Endothelial cell (in vitro differentiated cells): ENCODE measurements around the gene NOXA1. TPM values are rescaled to one million over a fixed set of nuclear protein-coding genes. Genes with fewer than 3 reads are reported as not detected.

Source experiments
- DNase-seq: peaks from one replicate; pipeline ENCODE4 v3.0.0; 2021; ENCODE audit warnings: low spot score
- H3K27ac Mint-ChIP-seq: one replicate; pipeline ENCODE4 v1.8.0; 2021; ENCODE audit warnings: mixed read lengths, inconsistent platforms; ENCODE audit not compliant: unreplicated experiment
- H3K27me3 Mint-ChIP-seq: one replicate; pipeline ENCODE4 v1.8.0; 2021; ENCODE audit warnings: mild to moderate bottlenecking, moderate library complexity, mixed read lengths, inconsistent platforms; ENCODE audit not compliant: unreplicated experiment
- H3K36me3 Mint-ChIP-seq: one replicate; pipeline ENCODE4 v1.8.0; 2021; ENCODE audit warnings: mild to moderate bottlenecking, low read depth, mixed read lengths, inconsistent platforms; ENCODE audit not compliant: unreplicated experiment
- H3K4me1 Mint-ChIP-seq: one replicate; pipeline ENCODE4 v1.8.0; 2021; ENCODE audit warnings: mild to moderate bottlenecking, mixed read lengths, inconsistent platforms; ENCODE audit not compliant: unreplicated experiment
- H3K4me3 Mint-ChIP-seq: one replicate; pipeline ENCODE4 v1.8.0; 2021; ENCODE audit warnings: mild to moderate bottlenecking, mixed read lengths, inconsistent platforms; ENCODE audit not compliant: unreplicated experiment
- H3K9me3 Mint-ChIP-seq: one replicate; pipeline ENCODE4 v1.8.0; 2021; ENCODE audit warnings: mixed read lengths, inconsistent platforms; ENCODE audit not compliant: unreplicated experiment
- CTCF ChIP-seq: fragments of 200-600 bp; sonication (generic); IDR thresholded peaks from one replicate; pipeline ENCODE4 v1.5.0; 2021; ENCODE audit warnings: antibody characterized with exemption; ENCODE audit not compliant: unreplicated experiment
- total RNA-seq: library from RNA; stranded (reverse); fragmentation: NEBNext Ultra II Directional; extraction: Animal tissue kit (Norgen Biotek cat#: 25700); gene quantifications from one replicate; pipeline ENCODE4 v1.2.1, GENCODE V29; 2021; ENCODE audit not compliant: unreplicated experiment

The NOXA1 gene
- total RNA-seq, 1 donor from 2014 or later = 0.36 TPM

- H3K27ac Mint-ChIP-seq = no peak overlapping the region
- DNase-seq = peak; percentile 4
Measured at GRCh38 chr9:137460363-137461315, 37.4 kb downstream of the NOXA1 start.

GRCh38 chr9:137461316-137461662 is 38.1 kb downstream of the NOXA1 start:
- Mint-ChIP-seq H3K36me3 (peaks cover 4% of the 10 kb centered on the region), H3K4me1 (peaks cover 4% of the 10 kb centered on the region), H3K4me3 (no peak overlapping the region), H3K9me3 (no peaks in the 10 kb centered on the region), H3K27ac (no peak overlapping the region), H3K27me3 (peaks cover 3% of the 10 kb centered on the region)
- DNase-seq = no peak
- TF ChIP-seq CTCF = no peak

More at GRCh38 chr9:137460363-137461315, 37.4 kb downstream of the NOXA1 start:
- Mint-ChIP-seq H3K4me1 (no peaks in the 10 kb centered on the region), H3K27me3 (peaks cover 3% of the 10 kb centered on the region), H3K9me3 (no peaks in the 10 kb centered on the region), H3K4me3 (no peak overlapping the region), H3K36me3 (no peaks in the 10 kb centered on the region)
- TF ChIP-seq CTCF = no peak

- H3K36me3 Mint-ChIP-seq = peaks cover 7% of the 10 kb centered on the region
- no peak overlapping the region for H3K4me3 Mint-ChIP-seq
- H3K9me3 Mint-ChIP-seq = no peaks in the 10 kb centered on the region
- DNase-seq = no peak
- no peak for TF ChIP-seq CTCF
- H3K4me1 Mint-ChIP-seq = peaks cover 5% of the 10 kb centered on the region
- peaks cover 3% of the 10 kb centered on the region for H3K27me3 Mint-ChIP-seq
- no peak overlapping the region for H3K27ac Mint-ChIP-seq
Measured at GRCh38 chr9:137461663-137462395, 38.6 kb downstream of the NOXA1 start.

GRCh38 chr9:137462396-137462985 is 39.3 kb downstream of the NOXA1 start:
- H3K36me3 Mint-ChIP-seq = peaks cover 7% of the 10 kb centered on the region
- H3K9me3 Mint-ChIP-seq = no peaks in the 10 kb centered on the region
- TF ChIP-seq CTCF = no peak
- no peak overlapping the region for H3K27ac Mint-ChIP-seq
- DNase-seq = no peak
- H3K4me1 Mint-ChIP-seq = peaks cover 5% of the 10 kb centered on the region
- peaks cover 6% of the 10 kb centered on the region for H3K27me3 Mint-ChIP-seq
- no peak overlapping the region for H3K4me3 Mint-ChIP-seq
